LNCaP clone FGC (cell line): Measurements from ENCODE around the gene SH2D6.

Source experiments
- DNase-seq: peaks from one replicate; pipeline ENCODE4 v3.0.0-alpha.2; 2011; ENCODE audit warnings: low read depth
- H3K4me3 ChIP-seq: 2 replicates; pipeline ENCODE4 v1.5.1; 2011; ENCODE audit warnings: mild to moderate bottlenecking, low read depth, low read length, control low read depth
- TF ChIP-seq, protein P1 (sequence below): IDR thresholded peaks from 2 replicates; pipeline ENCODE4 v1.5.1; 2012; ENCODE audit warnings: mild to moderate bottlenecking; ENCODE audit not compliant: control insufficient read depth, insufficient read depth; ENCODE audit errors: extremely low read depth

Gene SH2D6

DNA sequence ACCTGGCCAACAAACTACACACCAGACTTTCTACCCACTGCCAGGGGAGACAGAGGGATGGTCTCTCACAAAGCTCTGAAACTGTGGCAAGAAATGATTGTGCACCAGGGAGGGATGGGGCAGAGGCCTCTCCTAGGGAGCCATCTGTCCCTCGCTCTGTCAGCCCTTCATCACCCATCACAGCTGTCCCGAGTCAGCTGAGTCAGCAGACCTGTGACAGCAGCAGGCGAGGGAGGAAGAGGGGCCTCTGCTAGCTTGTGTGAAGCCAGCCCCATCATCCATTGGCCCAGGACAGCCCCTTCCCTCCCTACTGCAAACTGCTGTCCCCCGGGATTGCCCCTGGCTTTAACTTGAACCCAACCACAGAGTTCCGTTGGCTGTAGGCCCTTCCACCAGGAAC lies 5.0 kb downstream of the SH2D6 start:
- H3K4me3 ChIP-seq: no peak overlapping the region
- TF ChIP-seq, protein P1, sequence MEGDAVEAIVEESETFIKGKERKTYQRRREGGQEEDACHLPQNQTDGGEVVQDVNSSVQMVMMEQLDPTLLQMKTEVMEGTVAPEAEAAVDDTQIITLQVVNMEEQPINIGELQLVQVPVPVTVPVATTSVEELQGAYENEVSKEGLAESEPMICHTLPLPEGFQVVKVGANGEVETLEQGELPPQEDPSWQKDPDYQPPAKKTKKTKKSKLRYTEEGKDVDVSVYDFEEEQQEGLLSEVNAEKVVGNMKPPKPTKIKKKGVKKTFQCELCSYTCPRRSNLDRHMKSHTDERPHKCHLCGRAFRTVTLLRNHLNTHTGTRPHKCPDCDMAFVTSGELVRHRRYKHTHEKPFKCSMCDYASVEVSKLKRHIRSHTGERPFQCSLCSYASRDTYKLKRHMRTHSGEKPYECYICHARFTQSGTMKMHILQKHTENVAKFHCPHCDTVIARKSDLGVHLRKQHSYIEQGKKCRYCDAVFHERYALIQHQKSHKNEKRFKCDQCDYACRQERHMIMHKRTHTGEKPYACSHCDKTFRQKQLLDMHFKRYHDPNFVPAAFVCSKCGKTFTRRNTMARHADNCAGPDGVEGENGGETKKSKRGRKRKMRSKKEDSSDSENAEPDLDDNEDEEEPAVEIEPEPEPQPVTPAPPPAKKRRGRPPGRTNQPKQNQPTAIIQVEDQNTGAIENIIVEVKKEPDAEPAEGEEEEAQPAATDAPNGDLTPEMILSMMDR: no peak
- DNase-seq: no peak

DNA sequence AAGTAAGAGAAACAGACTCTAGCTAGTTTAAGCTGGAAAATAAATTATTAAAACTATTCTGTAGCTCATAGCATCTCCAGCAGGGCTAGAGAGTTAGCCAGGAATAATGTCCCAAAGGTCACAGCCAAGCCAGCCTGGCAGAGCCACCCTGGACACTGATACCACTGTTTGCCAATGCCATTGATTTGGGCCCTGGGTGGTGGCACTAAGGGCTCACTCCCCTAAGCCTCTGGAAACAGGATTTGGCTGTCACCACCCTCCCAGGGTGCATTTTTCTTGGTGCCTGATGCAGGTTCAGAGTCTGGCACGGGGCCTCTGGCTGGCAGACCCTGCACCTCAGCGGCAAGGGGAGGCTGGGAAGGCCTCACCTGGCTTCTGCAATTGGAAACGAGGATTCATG lies 7.1 kb downstream of the SH2D6 start:
- DNase-seq: no peak
- H3K4me3 ChIP-seq: no peak overlapping the region
- TF ChIP-seq, protein P1: no peak

DNA sequence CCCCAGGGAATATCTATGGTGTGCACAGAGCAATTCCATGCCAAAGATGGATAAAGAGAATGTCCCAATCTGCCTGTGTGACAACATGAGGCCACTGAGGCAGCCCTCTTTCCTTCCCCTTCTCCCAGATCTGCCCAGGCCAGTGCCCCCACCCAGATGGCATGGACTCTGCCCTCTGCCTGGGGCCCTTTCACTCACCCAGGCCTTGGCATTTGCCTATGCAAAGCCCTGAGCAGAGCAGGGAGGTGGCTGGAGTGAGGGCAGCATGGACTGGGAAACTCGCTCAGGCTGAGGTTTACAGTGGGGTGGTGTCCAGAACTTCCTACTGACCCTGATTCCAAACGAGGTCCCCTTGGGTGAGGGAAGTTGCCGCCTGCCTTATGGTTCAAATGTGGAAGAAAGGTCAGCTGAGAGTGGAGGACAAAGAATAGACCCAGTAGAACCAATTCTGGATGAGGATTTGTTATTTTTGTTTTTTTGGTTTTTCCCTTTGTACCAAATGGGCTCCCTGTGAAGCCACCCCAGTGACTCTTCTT lies 8.9 kb downstream of the SH2D6 start:
- no peak overlapping the region for H3K4me3 ChIP-seq
- DNase-seq: no peak
- TF ChIP-seq, protein P1: no peak

DNA sequence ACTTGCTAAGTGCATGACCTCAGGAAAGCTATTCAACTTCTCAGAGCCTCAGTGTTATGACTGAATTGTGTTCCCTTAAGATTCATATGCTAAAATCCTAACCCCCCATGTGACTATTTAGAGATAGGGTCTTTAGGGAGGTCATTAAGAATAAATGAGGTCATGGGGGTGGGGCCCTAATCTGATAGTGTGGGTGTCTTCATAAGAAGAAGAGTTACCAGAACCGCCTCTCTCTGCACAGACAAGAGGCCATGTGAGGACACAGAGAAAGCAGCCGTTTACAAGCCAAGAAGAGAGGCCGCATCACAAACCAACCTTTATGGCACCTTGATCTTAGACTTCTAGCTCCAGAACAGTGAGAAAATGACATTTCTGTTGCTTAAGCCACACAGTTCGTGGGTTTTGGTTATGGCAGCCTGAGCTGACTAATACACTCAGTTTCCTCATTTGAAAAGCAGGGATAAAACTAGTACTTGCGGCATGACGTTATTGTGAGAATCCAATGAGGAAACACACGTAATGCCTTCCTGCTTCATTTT lies 9.9 kb downstream of the SH2D6 start:
- no peak overlapping the region for H3K4me3 ChIP-seq
- DNase-seq: no peak
- TF ChIP-seq, protein P1: no peak

DNA sequence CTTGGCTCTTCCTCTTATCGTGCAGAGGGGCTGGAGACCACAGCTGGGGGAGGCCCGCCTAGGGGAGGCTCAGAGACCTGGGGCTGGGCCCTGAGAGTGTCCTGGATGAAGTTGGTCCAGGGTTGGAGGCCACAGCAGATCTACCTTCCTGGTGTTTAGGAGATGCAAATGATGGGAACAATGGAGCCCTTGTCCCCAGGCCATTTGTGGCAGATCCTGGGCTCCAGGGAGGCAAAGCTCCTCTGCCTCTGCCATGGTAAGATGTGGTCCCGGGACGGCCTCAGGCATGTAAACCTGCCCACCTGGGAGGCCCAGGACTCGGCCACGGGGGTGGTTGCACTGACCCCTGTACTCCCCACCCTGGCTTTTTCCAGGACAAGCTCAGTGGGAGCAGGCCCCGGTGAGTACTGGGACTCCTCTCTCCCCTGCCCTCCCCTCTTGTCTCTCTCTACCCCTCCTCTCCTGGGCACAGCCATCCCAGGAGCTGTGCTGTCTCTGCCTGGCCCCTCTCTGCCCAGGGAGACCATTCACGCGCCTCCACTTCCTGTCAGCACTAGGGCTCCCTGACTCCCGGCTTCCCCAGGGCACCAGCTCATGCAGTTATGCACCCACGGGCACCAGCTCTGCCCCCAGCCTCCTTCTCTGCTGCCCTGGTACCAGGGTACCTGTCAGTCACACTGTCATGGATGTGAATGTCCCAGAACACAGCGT lies 10.9 kb downstream of the SH2D6 start:
- TF ChIP-seq, protein P1: no peak
- H3K4me3 ChIP-seq: no peak overlapping the region
- no peak for DNase-seq

DNA sequence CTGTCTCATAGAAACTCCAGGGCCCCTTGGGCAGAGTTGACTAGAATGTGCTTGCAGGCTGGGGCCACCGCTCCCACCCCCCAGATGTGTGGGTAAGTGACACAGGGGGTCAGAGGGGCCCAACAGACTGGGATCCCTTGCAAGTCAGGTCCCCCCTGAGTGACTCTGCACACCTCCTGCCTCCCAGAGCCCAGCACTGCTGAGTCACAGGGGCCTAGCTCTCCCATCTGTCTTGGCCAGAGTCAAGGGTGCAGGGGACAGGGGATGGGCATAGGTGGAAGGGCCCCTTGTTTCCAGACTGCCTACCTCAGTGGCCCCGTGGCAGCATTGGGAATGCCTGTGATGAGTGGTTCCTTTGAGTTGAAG lies 11.4 kb downstream of the SH2D6 start:
- TF ChIP-seq, protein P1: no peak
- DNase-seq: no peak
- H3K4me3 ChIP-seq: no peak overlapping the region
